ENCODE results near the gene PRKN.

DNA sequence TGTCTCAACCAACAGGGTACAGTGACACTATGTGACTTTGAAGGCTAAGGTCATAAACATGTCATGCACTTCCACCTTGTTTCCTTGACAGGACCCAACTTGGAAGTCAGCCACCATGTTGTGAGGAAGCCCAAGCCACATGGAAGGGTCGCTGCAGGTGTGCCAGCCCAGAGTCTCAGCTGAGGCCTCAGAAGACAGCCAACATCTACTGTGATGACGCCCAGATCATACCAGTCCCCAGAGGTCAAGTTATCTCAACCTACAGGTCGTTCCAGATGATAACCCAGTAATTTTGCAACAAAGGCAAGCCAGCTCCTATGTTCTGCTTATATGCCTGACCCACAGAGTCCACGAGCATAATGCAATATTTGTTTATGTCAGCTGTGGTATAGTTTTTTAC, 1077.7 kb downstream of the PRKN start:
- TF ChIP-seq, protein P1, sequence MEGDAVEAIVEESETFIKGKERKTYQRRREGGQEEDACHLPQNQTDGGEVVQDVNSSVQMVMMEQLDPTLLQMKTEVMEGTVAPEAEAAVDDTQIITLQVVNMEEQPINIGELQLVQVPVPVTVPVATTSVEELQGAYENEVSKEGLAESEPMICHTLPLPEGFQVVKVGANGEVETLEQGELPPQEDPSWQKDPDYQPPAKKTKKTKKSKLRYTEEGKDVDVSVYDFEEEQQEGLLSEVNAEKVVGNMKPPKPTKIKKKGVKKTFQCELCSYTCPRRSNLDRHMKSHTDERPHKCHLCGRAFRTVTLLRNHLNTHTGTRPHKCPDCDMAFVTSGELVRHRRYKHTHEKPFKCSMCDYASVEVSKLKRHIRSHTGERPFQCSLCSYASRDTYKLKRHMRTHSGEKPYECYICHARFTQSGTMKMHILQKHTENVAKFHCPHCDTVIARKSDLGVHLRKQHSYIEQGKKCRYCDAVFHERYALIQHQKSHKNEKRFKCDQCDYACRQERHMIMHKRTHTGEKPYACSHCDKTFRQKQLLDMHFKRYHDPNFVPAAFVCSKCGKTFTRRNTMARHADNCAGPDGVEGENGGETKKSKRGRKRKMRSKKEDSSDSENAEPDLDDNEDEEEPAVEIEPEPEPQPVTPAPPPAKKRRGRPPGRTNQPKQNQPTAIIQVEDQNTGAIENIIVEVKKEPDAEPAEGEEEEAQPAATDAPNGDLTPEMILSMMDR (IDR thresholded peaks at IDR 0.05) = no peak
- no peak for TF ChIP-seq POLR2A (IDR thresholded peaks at IDR 0.05)
- no peak for TF ChIP-seq POLR2AphosphoS5 (IDR thresholded peaks at IDR 0.05)
